GM10266 (cell line): ENCODE results near the gene RASSF6.

ENCODE experiments used
- DNase-seq: peaks from one replicate; pipeline ENCODE4 v3.0.0; 2012; ENCODE audit errors: extremely low spot score
- CTCF ChIP-seq: IDR thresholded peaks from 2 replicates; pipeline ENCODE4 v1.5.1; 2012; ENCODE audit warnings: mild to moderate bottlenecking, low read depth; ENCODE audit not compliant: control insufficient read depth, insufficient read depth; ENCODE audit errors: missing control alignments

The RASSF6 gene

GRCh38 chr4:73621357-73621756, 1.1 kb upstream of the RASSF6 start:
- DNase-seq: no peak
- TF ChIP-seq CTCF: no peak

GRCh38 chr4:73619346-73619745, 890 bp downstream of the RASSF6 start:
- no peak for TF ChIP-seq CTCF

GRCh38 chr4:73617256-73617655, 3.0 kb downstream of the RASSF6 start:
- DNase-seq: no peak
- TF ChIP-seq CTCF: no peak

More at GRCh38 chr4:73619346-73619745, 890 bp downstream of the RASSF6 start:
- no peak for DNase-seq

DNA sequence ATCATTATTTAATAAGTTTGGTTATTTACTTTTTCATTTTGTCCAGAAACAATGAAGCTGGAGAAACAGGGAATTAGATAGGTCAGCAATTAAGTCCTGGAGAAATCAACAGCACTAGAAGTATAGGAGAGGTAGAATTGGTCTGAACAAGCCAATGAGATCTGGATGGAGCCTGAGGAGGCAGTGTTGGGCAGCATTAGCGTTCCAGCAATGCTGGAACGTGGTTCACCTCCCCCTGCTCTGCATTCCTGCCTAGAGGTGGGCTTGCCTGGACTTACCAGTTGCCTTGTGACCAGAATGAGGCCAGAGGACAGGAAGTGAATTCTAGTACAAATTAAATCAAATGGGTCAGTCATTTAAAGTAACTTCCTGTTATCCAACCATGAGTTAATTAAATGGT, 4.6 kb downstream of the RASSF6 start:
- no peak for TF ChIP-seq CTCF
- DNase-seq: no peak

DNA sequence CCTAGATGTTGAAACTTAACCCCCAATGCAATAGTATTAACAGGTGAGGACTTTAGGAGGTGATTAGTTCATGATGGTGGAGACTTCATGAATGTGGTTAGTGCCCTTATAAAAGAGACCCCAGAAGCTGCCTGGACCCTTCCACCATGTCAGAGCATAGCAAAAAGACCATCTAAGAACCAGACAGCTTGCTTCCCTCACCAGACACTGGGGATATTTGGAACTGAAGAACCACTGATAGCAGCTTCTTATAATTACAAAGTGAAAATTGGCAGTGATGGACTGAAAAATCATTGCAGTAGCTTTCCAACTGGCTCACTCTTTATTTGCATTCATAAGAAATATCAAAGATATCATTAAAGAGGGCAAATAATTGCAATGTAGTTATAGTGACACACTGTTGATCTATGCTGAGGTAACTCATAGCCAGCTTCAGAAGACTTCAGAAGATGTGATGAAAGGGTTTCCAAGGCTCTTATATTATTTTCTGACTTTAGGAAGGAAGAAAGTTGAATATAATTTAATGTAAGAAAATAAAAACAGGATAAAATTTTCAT, 5.8 kb downstream of the RASSF6 start:
- no peak for TF ChIP-seq CTCF
- DNase-seq: no peak

- no peak for DNase-seq
- no peak for TF ChIP-seq CTCF
Measured at GRCh38 chr4:73613130-73613529, 7.1 kb downstream of the RASSF6 start.

DNA sequence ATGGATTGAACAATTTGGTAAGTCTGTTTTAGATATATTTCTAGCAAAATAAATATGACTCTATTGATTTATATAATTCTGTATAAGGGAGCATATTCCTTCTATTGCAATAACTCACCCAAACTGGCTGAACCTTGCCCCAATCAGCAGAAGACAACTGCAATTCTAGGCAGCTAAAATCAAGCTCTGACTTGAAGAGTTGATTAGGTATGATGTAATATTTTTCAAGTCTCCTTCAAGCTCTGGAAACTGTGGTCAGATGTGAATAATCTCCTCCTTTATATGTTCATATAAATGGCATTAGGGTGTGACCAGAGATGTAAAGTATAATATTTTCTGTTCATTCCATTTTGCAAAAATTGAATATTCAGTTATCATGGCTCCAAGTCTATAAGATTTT, 8.2 kb downstream of the RASSF6 start:
- TF ChIP-seq CTCF: no peak
- DNase-seq: no peak
